ENCODE measurements around the gene RHOD.

RHOD gene

DNA sequence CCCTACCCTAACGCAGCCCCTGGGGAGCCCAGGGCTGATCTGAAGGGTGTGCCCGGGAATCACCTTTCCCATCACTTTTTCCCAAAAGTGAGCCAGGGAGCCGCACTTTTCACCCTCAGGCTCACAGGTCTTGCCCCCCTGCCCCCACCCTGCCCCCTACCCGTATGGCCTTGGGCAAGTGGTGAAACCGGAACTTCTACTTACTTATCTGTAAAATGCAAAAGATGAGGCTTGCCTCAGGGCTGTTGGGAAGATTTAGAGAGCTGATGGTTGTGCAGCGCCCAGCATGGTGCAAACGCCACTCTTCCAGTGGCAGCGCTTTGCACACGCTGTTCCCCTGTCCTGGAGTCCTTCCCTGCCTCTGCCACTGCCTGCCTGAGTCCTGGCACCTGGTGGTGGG is 25.7 kb upstream of the RHOD start:
- Histone ChIP-seq H3K27me3 (ENCODE audit: low read length) (no peaks in the 10 kb centered on the region), H3F3A (ENCODE audit: insufficient read depth) (no peaks in the 10 kb centered on the region), H3K9me3 (ENCODE audit: insufficient read depth, low read length) (no peaks in the 10 kb centered on the region), H3K79me2 (ENCODE audit: insufficient read depth, low read length) (no peaks in the 10 kb centered on the region), H3K4me3 (ENCODE audit: insufficient read depth, low read length, poor library complexity, severe bottlenecking) (no peak overlapping the region), H3K36me3 (ENCODE audit: low read length) (no peaks in the 10 kb centered on the region), H2AFZ (ENCODE audit: low read depth, low read length, severe bottlenecking) (no peak overlapping the region), H3K9me2 (replicated peaks; ENCODE audit: insufficient read depth, low read length) (no peaks in the 10 kb centered on the region), H3K4me2 (ENCODE audit: low read depth, low read length, poor library complexity, severe bottlenecking) (no peak overlapping the region), H3K27ac (ENCODE audit: low read depth, low read length) (no peak overlapping the region), H3K9ac (ENCODE audit: low read length) (no peak overlapping the region), H4K20me1 (ENCODE audit: low read depth, low read length) (no peaks in the 10 kb centered on the region)
- TF ChIP-seq, protein P1, sequence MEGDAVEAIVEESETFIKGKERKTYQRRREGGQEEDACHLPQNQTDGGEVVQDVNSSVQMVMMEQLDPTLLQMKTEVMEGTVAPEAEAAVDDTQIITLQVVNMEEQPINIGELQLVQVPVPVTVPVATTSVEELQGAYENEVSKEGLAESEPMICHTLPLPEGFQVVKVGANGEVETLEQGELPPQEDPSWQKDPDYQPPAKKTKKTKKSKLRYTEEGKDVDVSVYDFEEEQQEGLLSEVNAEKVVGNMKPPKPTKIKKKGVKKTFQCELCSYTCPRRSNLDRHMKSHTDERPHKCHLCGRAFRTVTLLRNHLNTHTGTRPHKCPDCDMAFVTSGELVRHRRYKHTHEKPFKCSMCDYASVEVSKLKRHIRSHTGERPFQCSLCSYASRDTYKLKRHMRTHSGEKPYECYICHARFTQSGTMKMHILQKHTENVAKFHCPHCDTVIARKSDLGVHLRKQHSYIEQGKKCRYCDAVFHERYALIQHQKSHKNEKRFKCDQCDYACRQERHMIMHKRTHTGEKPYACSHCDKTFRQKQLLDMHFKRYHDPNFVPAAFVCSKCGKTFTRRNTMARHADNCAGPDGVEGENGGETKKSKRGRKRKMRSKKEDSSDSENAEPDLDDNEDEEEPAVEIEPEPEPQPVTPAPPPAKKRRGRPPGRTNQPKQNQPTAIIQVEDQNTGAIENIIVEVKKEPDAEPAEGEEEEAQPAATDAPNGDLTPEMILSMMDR (IDR thresholded peaks at IDR 0.05; ENCODE audit: insufficient read depth, low read length, poor library complexity, severe bottlenecking) = no peak
- no peak for TF ChIP-seq EZH2phosphoT487 (conservative IDR thresholded peaks at IDR 0.05; ENCODE audit: low read length)

DNA sequence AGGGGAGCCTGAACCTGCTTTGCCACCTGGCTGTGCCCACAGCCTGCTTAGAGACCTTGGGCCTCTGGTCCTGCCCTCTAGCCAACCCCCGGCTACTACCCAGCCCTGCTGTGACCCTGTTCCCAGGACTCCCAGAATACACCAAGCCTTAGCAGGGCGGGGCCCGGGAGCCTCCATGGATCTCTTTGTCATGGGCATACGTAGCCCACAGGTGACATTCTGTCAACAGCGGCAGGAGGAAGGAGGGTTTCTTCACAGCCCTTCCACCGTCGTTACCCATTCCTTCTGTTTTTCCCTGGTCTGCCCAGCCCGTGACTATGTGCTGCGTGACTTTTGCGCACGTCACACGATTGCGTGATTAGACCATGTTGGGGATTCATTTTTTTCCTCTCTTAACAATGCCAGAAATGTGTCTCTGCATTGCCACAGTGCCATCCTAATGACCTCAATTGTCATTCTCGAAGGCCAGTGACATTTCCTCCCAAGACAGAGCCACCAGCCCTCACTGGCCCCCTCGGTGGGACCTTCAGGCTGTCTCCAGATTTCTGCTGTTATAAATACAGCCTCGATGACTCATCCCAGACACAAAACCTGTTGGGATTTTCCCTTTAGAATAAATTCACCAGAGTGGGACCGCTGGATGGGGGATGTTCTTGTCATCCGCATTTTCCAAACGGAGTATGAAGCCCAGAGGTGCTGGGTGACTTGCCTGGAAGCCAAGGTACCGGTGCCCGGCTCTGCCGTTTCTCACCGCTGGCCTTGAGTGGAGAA is 24.7 kb upstream of the RHOD start:
- H3K9me3 ChIP-seq (ENCODE audit: insufficient read depth, low read length) = no peaks in the 10 kb centered on the region
- no peaks in the 10 kb centered on the region for H3K9me2 ChIP-seq (replicated peaks; ENCODE audit: insufficient read depth, low read length)
- no peak overlapping the region for H3K27ac ChIP-seq (ENCODE audit: low read depth, low read length)
- no peak for TF ChIP-seq EZH2phosphoT487 (conservative IDR thresholded peaks at IDR 0.05; ENCODE audit: low read length)
- TF ChIP-seq, protein P1 (IDR thresholded peaks at IDR 0.05; ENCODE audit: insufficient read depth, low read length, poor library complexity, severe bottlenecking) = no peak
- no peak overlapping the region for H2AFZ ChIP-seq (ENCODE audit: low read depth, low read length, severe bottlenecking)
- no peak overlapping the region for H3K4me3 ChIP-seq (ENCODE audit: insufficient read depth, low read length, poor library complexity, severe bottlenecking)
- no peak overlapping the region for H3K4me2 ChIP-seq (ENCODE audit: low read depth, low read length, poor library complexity, severe bottlenecking)
- no peaks in the 10 kb centered on the region for H3F3A ChIP-seq (ENCODE audit: insufficient read depth)
- no peaks in the 10 kb centered on the region for H3K79me2 ChIP-seq (ENCODE audit: insufficient read depth, low read length)
- H3K36me3 ChIP-seq (ENCODE audit: low read length) = no peaks in the 10 kb centered on the region
- H3K27me3 ChIP-seq (ENCODE audit: low read length) = no peaks in the 10 kb centered on the region
- no peaks in the 10 kb centered on the region for H4K20me1 ChIP-seq (ENCODE audit: low read depth, low read length)
- no peak overlapping the region for H3K9ac ChIP-seq (ENCODE audit: low read length)

DNA sequence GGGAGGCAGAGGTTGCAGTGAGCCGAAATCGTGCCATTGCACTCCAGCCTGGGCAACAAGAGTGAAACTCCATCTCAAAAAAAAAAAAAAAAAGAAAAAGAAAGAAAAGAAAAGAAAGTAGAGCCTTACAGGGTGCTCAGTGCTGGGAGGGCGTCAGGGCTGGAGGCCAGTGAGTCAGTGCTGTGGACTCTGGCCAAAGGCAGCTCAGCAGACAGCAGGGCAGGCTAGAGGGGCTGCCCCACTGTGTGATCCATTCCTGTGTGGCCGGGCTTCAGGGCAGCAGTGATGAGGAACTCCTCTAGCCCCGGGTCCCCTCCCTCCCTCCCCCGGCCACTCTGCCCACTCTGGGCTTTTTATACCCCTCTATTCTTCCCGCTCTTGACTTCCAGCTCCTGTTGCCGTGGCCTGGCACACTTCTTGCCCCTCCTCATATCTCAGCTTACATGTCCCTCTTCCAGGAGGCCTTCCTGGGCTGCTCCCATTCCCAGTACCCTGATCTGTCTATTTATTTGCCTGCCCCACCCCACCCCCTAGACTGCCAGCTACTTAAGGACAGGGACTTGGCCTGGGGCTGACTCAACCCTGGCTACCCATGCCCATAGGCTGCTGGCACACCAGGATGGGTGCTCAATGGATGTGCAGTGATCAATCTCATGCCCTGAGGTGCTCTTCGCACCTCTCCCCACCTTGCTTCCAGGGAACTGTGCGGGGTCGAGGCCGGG is 23.7 kb upstream of the RHOD start:
- H3K4me2 ChIP-seq (ENCODE audit: low read depth, low read length, poor library complexity, severe bottlenecking) = no peak overlapping the region

More for the DNA sequence above, 23.7 kb upstream of the RHOD start:
- Histone ChIP-seq H3K9me3 (ENCODE audit: insufficient read depth, low read length) (no peaks in the 10 kb centered on the region), H4K20me1 (ENCODE audit: low read depth, low read length) (no peaks in the 10 kb centered on the region), H3F3A (ENCODE audit: insufficient read depth) (no peaks in the 10 kb centered on the region), H3K27me3 (ENCODE audit: low read length) (no peaks in the 10 kb centered on the region), H3K9ac (ENCODE audit: low read length) (no peak overlapping the region), H2AFZ (ENCODE audit: low read depth, low read length, severe bottlenecking) (no peak overlapping the region), H3K4me3 (ENCODE audit: insufficient read depth, low read length, poor library complexity, severe bottlenecking) (no peak overlapping the region), H3K9me2 (replicated peaks; ENCODE audit: insufficient read depth, low read length) (no peaks in the 10 kb centered on the region), H3K79me2 (ENCODE audit: insufficient read depth, low read length) (no peaks in the 10 kb centered on the region), H3K27ac (ENCODE audit: low read depth, low read length) (no peak overlapping the region), H3K36me3 (ENCODE audit: low read length) (no peaks in the 10 kb centered on the region)
- TF ChIP-seq, protein P1 (IDR thresholded peaks at IDR 0.05; ENCODE audit: insufficient read depth, low read length, poor library complexity, severe bottlenecking) = no peak
- TF ChIP-seq EZH2phosphoT487 (conservative IDR thresholded peaks at IDR 0.05; ENCODE audit: low read length) = no peak

All from SU-DHL-6 (cell line).